ENCODE measurements around the gene RPLP1.

The RPLP1 gene

GRCh38 chr15:69499521-69500211 lies 47.0 kb downstream of the RPLP1 start:
- DNase-seq: no peak

GRCh38 chr15:69500339-69500738 lies 47.7 kb downstream of the RPLP1 start:
- no peak for DNase-seq

GRCh38 chr15:69501456-69501855 lies 48.8 kb downstream of the RPLP1 start:
- no peak for DNase-seq

GRCh38 chr15:69502470-69503045 lies 49.9 kb downstream of the RPLP1 start:
- no peak for DNase-seq

- DNase-seq: no peak
Observed at GRCh38 chr15:69504352-69505040, 51.9 kb downstream of the RPLP1 start.

Data from NCI-H1417 treated with DMSO at 0.1 percent for 48 hours (cell line).